T-helper 1 cell treated with Interleukin-12 subunit alpha and Interleukin-12 subunit beta and Interleukin-4 antibody, amounts not matched to agents 30 μg/mL and 1 μg/mL, for 36 hours (primary cell): ENCODE results near the gene RNF145.
A peak's percentile ranks its signal among the peaks of the same experiment; 100 is the strongest.
"Not testable (repeated sequence)": the region's sequence is repeated elsewhere in the genome, so short reads cannot be mapped to it uniquely, and the experiment has no call there.

Experiments used
- H3K27ac Mint-ChIP-seq: one replicate; pipeline ENCODE4 v1.8.0; 2021; ENCODE audit warnings: mild to moderate bottlenecking, mixed read lengths
- H3K27me3 Mint-ChIP-seq: one replicate; pipeline ENCODE4 v1.8.0; 2021; ENCODE audit warnings: low read depth, mixed read lengths
- H3K36me3 Mint-ChIP-seq: one replicate; pipeline ENCODE4 v1.8.0; 2021; ENCODE audit warnings: low read depth, mixed read lengths
- H3K4me1 Mint-ChIP-seq: one replicate; pipeline ENCODE4 v1.8.0; 2021; ENCODE audit warnings: low read depth, mixed read lengths
- H3K4me3 Mint-ChIP-seq: one replicate; pipeline ENCODE4 v1.8.0; 2021; ENCODE audit warnings: mild to moderate bottlenecking, moderate library complexity, mixed read lengths
- H3K9me3 Mint-ChIP-seq: one replicate; pipeline ENCODE4 v1.8.0; 2021; ENCODE audit warnings: mixed read lengths

Gene RNF145

GRCh38 chr5:159170021-159170420 lies 39.3 kb downstream of the RNF145 start:
- H3K27ac Mint-ChIP-seq, result no peak overlapping the region
- H3K9me3 Mint-ChIP-seq, result no peaks in the 10 kb centered on the region
- H3K4me1 Mint-ChIP-seq, result peaks cover 14% of the 10 kb centered on the region
- H3K4me3 Mint-ChIP-seq, result no peak overlapping the region
- peaks cover 29% of the 10 kb centered on the region for H3K36me3 Mint-ChIP-seq
- H3K27me3 Mint-ChIP-seq, result no peaks in the 10 kb centered on the region

- no peaks in the 10 kb centered on the region for H3K27me3 Mint-ChIP-seq
- H3K9me3 Mint-ChIP-seq, result no peaks in the 10 kb centered on the region
- peaks cover 17% of the 10 kb centered on the region for H3K4me1 Mint-ChIP-seq
- H3K4me3 Mint-ChIP-seq, result no peak overlapping the region
- peaks cover 26% of the 10 kb centered on the region for H3K36me3 Mint-ChIP-seq
- H3K27ac Mint-ChIP-seq, result no peak overlapping the region
These were observed 42.9 kb downstream of the RNF145 start for GRCh38 chr5:159166416-159166815.

GRCh38 chr5:159163701-159164046 lies 45.7 kb downstream of the RNF145 start:
- Mint-ChIP-seq H3K4me1 (peaks cover 16% of the 10 kb centered on the region), H3K27ac (peak overlapping the region; percentile 0), H3K4me3 (no peak overlapping the region), H3K9me3 (no peaks in the 10 kb centered on the region), H3K36me3 (peaks cover 36% of the 10 kb centered on the region), H3K27me3 (no peaks in the 10 kb centered on the region)

- H3K4me3 Mint-ChIP-seq, result no peak overlapping the region
- H3K27me3 Mint-ChIP-seq, result no peaks in the 10 kb centered on the region
- peaks cover 39% of the 10 kb centered on the region for H3K36me3 Mint-ChIP-seq
- no peaks in the 10 kb centered on the region for H3K9me3 Mint-ChIP-seq
- peak overlapping the region; percentile 0 for H3K27ac Mint-ChIP-seq
- H3K4me1 Mint-ChIP-seq, result peaks cover 16% of the 10 kb centered on the region
These were observed 46.2 kb downstream of the RNF145 start for GRCh38 chr5:159163027-159163700.

GRCh38 chr5:159161361-159162214 lies 47.8 kb downstream of the RNF145 start:
- no peaks in the 10 kb centered on the region for H3K9me3 Mint-ChIP-seq
- H3K4me1 Mint-ChIP-seq, result peaks cover 23% of the 10 kb centered on the region
- H3K4me3 Mint-ChIP-seq, result no peak overlapping the region
- peaks cover 39% of the 10 kb centered on the region for H3K36me3 Mint-ChIP-seq
- H3K27ac Mint-ChIP-seq, result peak overlapping the region; percentile 4
- no peaks in the 10 kb centered on the region for H3K27me3 Mint-ChIP-seq

- Mint-ChIP-seq H3K36me3 (peaks cover 41% of the 10 kb centered on the region), H3K4me1 (peaks cover 23% of the 10 kb centered on the region)
- H3K9me3 Mint-ChIP-seq, H3K27ac Mint-ChIP-seq, H3K27me3 Mint-ChIP-seq, H3K4me3 Mint-ChIP-seq: not testable (repeated sequence)
These were observed 50.7 kb downstream of the RNF145 start for GRCh38 chr5:159158553-159159091.

- H3K27ac Mint-ChIP-seq, result peak overlapping the region; percentile 49
- H3K9me3 Mint-ChIP-seq, result no peaks in the 10 kb centered on the region
- H3K4me3 Mint-ChIP-seq, result no peak overlapping the region
- peaks cover 38% of the 10 kb centered on the region for H3K36me3 Mint-ChIP-seq
- peaks cover 18% of the 10 kb centered on the region for H3K4me1 Mint-ChIP-seq
- no peaks in the 10 kb centered on the region for H3K27me3 Mint-ChIP-seq
These were observed 51.8 kb downstream of the RNF145 start for GRCh38 chr5:159157552-159157951.

GRCh38 chr5:159156426-159157238 lies 52.7 kb downstream of the RNF145 start:
- Mint-ChIP-seq H3K27me3 (no peaks in the 10 kb centered on the region), H3K4me1 (peaks cover 18% of the 10 kb centered on the region), H3K4me3 (no peak overlapping the region), H3K9me3 (no peaks in the 10 kb centered on the region), H3K36me3 (peaks cover 34% of the 10 kb centered on the region), H3K27ac (peak overlapping the region; percentile 18)

GRCh38 chr5:159155960-159156359 lies 53.4 kb downstream of the RNF145 start:
- H3K27me3 Mint-ChIP-seq, result peaks cover 4% of the 10 kb centered on the region
- no peak overlapping the region for H3K4me3 Mint-ChIP-seq
- peaks cover 18% of the 10 kb centered on the region for H3K4me1 Mint-ChIP-seq
- H3K9me3 Mint-ChIP-seq, result no peaks in the 10 kb centered on the region
- no peak overlapping the region for H3K27ac Mint-ChIP-seq
- peaks cover 29% of the 10 kb centered on the region for H3K36me3 Mint-ChIP-seq

GRCh38 chr5:159152876-159153275 lies 56.5 kb downstream of the RNF145 start:
- peaks cover 13% of the 10 kb centered on the region for H3K27me3 Mint-ChIP-seq
- H3K27ac Mint-ChIP-seq, result no peak overlapping the region

GRCh38 chr5:159149085-159149484 lies 60.3 kb downstream of the RNF145 start:
- H3K4me3 Mint-ChIP-seq, result no peak overlapping the region
- peaks cover 17% of the 10 kb centered on the region for H3K27me3 Mint-ChIP-seq
- H3K36me3 Mint-ChIP-seq, result no peaks in the 10 kb centered on the region
- no peaks in the 10 kb centered on the region for H3K4me1 Mint-ChIP-seq
- no peak overlapping the region for H3K27ac Mint-ChIP-seq
- no peaks in the 10 kb centered on the region for H3K9me3 Mint-ChIP-seq

More at GRCh38 chr5:159152876-159153275, 56.5 kb downstream of the RNF145 start:
- H3K9me3 Mint-ChIP-seq, result no peaks in the 10 kb centered on the region
- no peak overlapping the region for H3K4me3 Mint-ChIP-seq
- peaks cover 16% of the 10 kb centered on the region for H3K4me1 Mint-ChIP-seq
- peaks cover 9% of the 10 kb centered on the region for H3K36me3 Mint-ChIP-seq

- Mint-ChIP-seq H3K36me3 (no peaks in the 10 kb centered on the region), H3K9me3 (no peaks in the 10 kb centered on the region)
These were observed 61.4 kb downstream of the RNF145 start for GRCh38 chr5:159147976-159148375.

GRCh38 chr5:159146839-159147238 lies 62.5 kb downstream of the RNF145 start:
- no peaks in the 10 kb centered on the region for H3K4me1 Mint-ChIP-seq
- no peak overlapping the region for H3K27ac Mint-ChIP-seq
- peaks cover 35% of the 10 kb centered on the region for H3K27me3 Mint-ChIP-seq
- no peak overlapping the region for H3K4me3 Mint-ChIP-seq
- no peaks in the 10 kb centered on the region for H3K36me3 Mint-ChIP-seq
- H3K9me3 Mint-ChIP-seq, result no peaks in the 10 kb centered on the region

More at GRCh38 chr5:159147976-159148375, 61.4 kb downstream of the RNF145 start:
- H3K4me1 Mint-ChIP-seq, result no peaks in the 10 kb centered on the region
- no peak overlapping the region for H3K27ac Mint-ChIP-seq
- peaks cover 26% of the 10 kb centered on the region for H3K27me3 Mint-ChIP-seq
- no peak overlapping the region for H3K4me3 Mint-ChIP-seq

GRCh38 chr5:159145160-159145559 lies 64.2 kb downstream of the RNF145 start:
- not testable (repeated sequence) for H3K4me1 Mint-ChIP-seq, H3K36me3 Mint-ChIP-seq, H3K4me3 Mint-ChIP-seq, H3K27ac Mint-ChIP-seq, H3K9me3 Mint-ChIP-seq
- H3K27me3 Mint-ChIP-seq, result peaks cover 39% of the 10 kb centered on the region
